Esophagus squamous epithelium (tissue), 5 donors: ENCODE results near the gene ACTR8. TPM values are rescaled to one million over a fixed set of nuclear protein-coding genes. Genes with fewer than 3 reads are reported as not detected.

ENCODE experiments used
- DNase-seq: peaks from one replicate; lab custom pipeline; 2025; lab: John Stamatoyannopoulos, UW
- H3K27ac ChIP-seq, 4 donors: fragments of 200-600 bp; sonication (generic); one replicate each; pipeline ENCODE4 v1.5.1; 2016 to 2019; ENCODE audit warnings: mild to moderate bottlenecking in 1 of 4
- H3K27me3 ChIP-seq, 4 donors: fragments of 200-600 bp; sonication (generic); 1 replicate in 3 of 4; 2 replicates in 1 of 4; pipeline versions ENCODE4 v1.5.1 to v1.6.0; 2017 to 2021; ENCODE audit warnings: antibody characterized with exemption in 1 of 4
- H3K36me3 ChIP-seq, 3 donors: fragments of 200-600 bp; sonication (generic); one replicate each; pipeline ENCODE4 v1.5.1; 2016 to 2019
- H3K4me1 ChIP-seq, 3 donors: fragments of 200-600 bp; sonication (generic); one replicate each; pipeline ENCODE4 v1.5.1; 2017 to 2019
- H3K4me3 ChIP-seq, 4 donors: fragments of 200-600 bp; sonication (generic); 1 replicate in 3 of 4; 2 replicates in 1 of 4; pipeline ENCODE4 v1.5.1; 2016 to 2019; ENCODE audit warnings: mild to moderate bottlenecking in 2 of 4, moderate library complexity in 1 of 4
- H3K9me3 ChIP-seq, 3 donors: fragments of 200-600 bp; sonication (generic); one replicate each; pipeline ENCODE4 v1.5.1; 2016 to 2019
- CTCF ChIP-seq, 6 experiments: fragments of 450-650 bp in 4 of 6; fragments of 200-600 bp in 2 of 6; sonication (generic) in 2 of 6; IDR thresholded peaks; one replicate each; pipeline ENCODE4 v1.5.1; 2016 to 2019; ENCODE audit warnings: antibody characterized with exemption in 6 of 6, mild to moderate bottlenecking in 4 of 6, moderate library complexity in 4 of 6
- POLR2A ChIP-seq, 4 donors: fragments of 450-650 bp; IDR thresholded peaks; one replicate each; pipeline ENCODE4 v1.6.1; 2017; ENCODE audit warnings: antibody characterized with exemption in 4 of 4, mild to moderate bottlenecking in 4 of 4, moderate library complexity in 3 of 4
- whole genome bisulfite sequencing, 2 donors: methylation state at CpG; one replicate each; pipeline ENCODE4 v1.1.5; 2018; 5-methylcytosine and 5-hydroxymethylcytosine counted together
- intact Hi-C: fragments of 100-400 bp; cut with DNase I; formaldehyde crosslinking; loops from one replicate; pipeline ENCODE4 v1.15.0; 2022
- total RNA-seq, 4 donors: library from RNA; depleted of rRNA; stranded (reverse); fragments of >200 nt; gene quantifications; one replicate each; pipeline ENCODE4 v1.1.0, GENCODE V29; 2016
- donor health status: DM: yes; HTN: yes; CAD: no.

ACTR8 gene
- total RNA-seq, 4 donors from 2014 or later = 10.7 to 19.3 (median 15.8) TPM

- TF ChIP-seq CTCF (IDR thresholded peaks at IDR 0.05) (no peak), POLR2A (IDR thresholded peaks at IDR 0.05) (no peak)
- intact Hi-C loops = no loop called here
- Histone ChIP-seq H3K36me3 (no peaks in the 10 kb centered on the region), H3K27ac (no peak overlapping the region), H3K9me3 (no peaks in the 10 kb centered on the region), H3K4me3 (no peak overlapping the region), H3K4me1 (peaks cover 0 to 3% (median 0%) of the 10 kb centered on the region in 3 donors), H3K27me3 (peaks cover 0 to 18% (median 0%) of the 10 kb centered on the region in 4 donors)
- DNase-seq = no peak
- WGBS, 2 donors = 91% methylated on average over 6 of the region's 6 CpGs; no CpG with 5 or more reads in 1 of the 2 donors
Observed at GRCh38 chr3:53817211-53817610, 64.7 kb downstream of the ACTR8 start.

Other genes starting within 250 kb of the ACTR8 start
- gene CHDH, start 35.7 kb downstream of the ACTR8 start, total RNA-seq = 1 to 10 TPM in 2 of 4 donors, under 1 TPM in 2; 0.92 to 2.1 (median 1.2) TPM
- gene IL17RB, start 35.6 kb downstream of the ACTR8 start, total RNA-seq = under 1 TPM; 0.23 to 0.66 (median 0.52) TPM
- gene SELENOK, start 9.7 kb upstream of the ACTR8 start, total RNA-seq = 10 to 100 TPM; 16.4 to 36.2 (median 27.2) TPM
- gene CACNA2D3, start 240.4 kb upstream of the ACTR8 start, total RNA-seq = 1 to 10 TPM; 1.2 to 7.1 (median 5.1) TPM